Measurements from ENCODE around the gene ZNF595. TPM values are rescaled to one million over a fixed set of nuclear protein-coding genes. Genes with fewer than 3 reads are reported as not detected.
"Not testable (repeated sequence)": the region's sequence is repeated elsewhere in the genome, so short reads cannot be mapped to it uniquely, and the experiment has no call there.

The ZNF595 gene
- total RNA-seq (2022) (9.5 and 12.5 TPM in 2 replicates), Bru-seq, nascent RNA (percentile 82 among the genes with signal in this experiment), BruChase-seq, experiment 1, labeled RNA remaining after a 6-hour chase (percentile 59 among the genes with signal in this experiment), BruChase-seq, experiment 2, labeled RNA remaining after a 2-hour chase (percentile 64 among the genes with signal in this experiment)
- long read RNA-seq, partial matches to known transcripts: 0 of 7 reads
- long read RNA-seq, other reads (novel, unspliced or antisense): 3 of 7 reads

DNA sequence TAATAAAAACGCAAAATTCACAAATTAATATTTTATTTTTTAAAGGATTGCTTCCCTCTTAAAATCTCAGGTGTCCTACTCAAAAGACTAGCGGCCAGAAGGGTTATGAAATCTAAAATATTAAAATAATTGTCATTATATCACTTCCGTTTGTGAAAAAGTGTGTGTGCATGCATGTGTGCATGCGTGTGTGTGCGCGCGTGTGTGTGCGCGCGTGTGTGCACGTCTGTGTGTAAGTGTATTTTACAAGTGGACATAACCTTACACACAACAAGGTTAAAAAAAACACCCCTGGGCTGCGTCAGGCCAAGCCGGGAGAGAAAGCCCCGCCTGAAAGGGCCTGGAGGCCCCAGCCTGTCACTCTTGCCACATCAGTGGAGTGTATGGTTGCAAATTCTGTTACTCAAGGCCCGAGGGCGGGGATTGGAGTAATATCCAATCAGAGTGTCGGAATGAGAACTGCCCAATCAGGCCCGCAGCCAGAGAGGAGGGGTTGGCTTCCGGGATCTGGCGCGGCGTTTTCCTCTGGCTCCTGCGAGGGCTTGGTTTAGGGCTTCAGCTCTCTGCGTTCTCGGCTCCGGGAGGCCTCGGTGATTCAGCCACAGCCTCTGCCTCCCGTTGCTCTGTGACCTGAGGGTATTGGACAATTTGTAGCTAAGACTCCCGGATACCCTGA, at the start of gene ZNF595:
Gene ZNF595, plus strand, starts transcription at position 518 of the 676 bp plus-strand sequence. CDS start 168 bp downstream, outside the sequence.
- H3K27me3 Mint-ChIP-seq (ENCODE audit: unreplicated experiment); H3K4me3 Mint-ChIP-seq (ENCODE audit: low read depth, unreplicated experiment); H3K36me3 Mint-ChIP-seq (ENCODE audit: insufficient read depth, unreplicated experiment); intact Hi-C loops (cut with micrococcal nuclease; ENCODE audit: unreplicated experiment); H3K4me1 Mint-ChIP-seq (ENCODE audit: low read depth, unreplicated experiment); CTCF ChIA-PET; H3K27ac Mint-ChIP-seq (ENCODE audit: unreplicated experiment); BruUV-seq (replicated peaks); H3K9me3 Mint-ChIP-seq (ENCODE audit: low read depth, unreplicated experiment): not testable (repeated sequence)
- DNase-seq: peak; percentile 20

DNA sequence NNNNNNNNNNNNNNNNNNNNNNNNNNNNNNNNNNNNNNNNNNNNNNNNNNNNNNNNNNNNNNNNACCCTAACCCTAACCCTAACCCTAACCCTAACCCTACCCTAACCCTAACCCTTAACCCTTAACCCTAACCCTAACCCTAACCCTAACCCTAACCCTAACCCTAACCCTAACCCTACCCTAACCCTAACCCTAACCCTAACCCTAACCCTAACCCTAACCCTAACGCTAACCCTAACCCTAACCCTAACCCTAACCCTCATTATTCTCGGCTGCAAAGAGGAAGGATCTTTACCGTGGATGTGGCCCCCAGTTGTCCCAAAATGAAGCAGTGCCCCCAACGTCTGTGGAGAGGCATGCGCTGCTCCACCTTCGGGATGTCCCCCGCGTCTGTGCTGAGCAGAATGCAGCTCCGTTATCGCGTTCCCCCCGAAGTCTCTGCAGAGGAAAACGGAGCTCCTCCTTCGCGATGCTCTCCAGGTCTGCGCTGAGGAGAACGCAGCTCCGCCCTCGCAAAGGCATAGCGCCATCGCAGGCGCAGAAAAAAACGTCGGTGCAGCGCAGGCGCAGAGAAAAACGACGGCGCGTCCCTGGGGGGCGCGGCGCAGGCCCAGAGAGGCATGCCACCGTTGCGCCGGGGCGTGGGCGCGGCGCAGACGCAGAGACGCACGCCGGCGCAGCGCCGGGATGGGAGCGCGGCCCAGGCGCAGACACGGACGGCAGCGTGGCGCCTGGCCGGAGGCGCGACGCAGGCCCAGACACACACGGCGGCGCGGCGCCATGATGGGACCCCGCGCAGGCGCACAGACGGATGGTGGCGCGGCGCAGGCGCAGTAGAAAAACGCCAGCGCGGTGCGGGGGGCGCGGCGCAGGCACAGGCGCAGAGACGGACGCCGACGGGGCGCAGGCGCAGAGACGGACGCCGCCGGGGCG, 42.9 kb upstream of the ZNF595 start:
- intact Hi-C loops (cut with micrococcal nuclease; ENCODE audit: unreplicated experiment); H3K36me3 Mint-ChIP-seq (ENCODE audit: insufficient read depth, unreplicated experiment); BruUV-seq (replicated peaks); CTCF ChIA-PET; DNase-seq; H3K4me1 Mint-ChIP-seq (ENCODE audit: low read depth, unreplicated experiment); H3K4me3 Mint-ChIP-seq (ENCODE audit: low read depth, unreplicated experiment); H3K9me3 Mint-ChIP-seq (ENCODE audit: low read depth, unreplicated experiment); H3K27me3 Mint-ChIP-seq (ENCODE audit: unreplicated experiment); H3K27ac Mint-ChIP-seq (ENCODE audit: unreplicated experiment): not testable (repeated sequence)

DNA sequence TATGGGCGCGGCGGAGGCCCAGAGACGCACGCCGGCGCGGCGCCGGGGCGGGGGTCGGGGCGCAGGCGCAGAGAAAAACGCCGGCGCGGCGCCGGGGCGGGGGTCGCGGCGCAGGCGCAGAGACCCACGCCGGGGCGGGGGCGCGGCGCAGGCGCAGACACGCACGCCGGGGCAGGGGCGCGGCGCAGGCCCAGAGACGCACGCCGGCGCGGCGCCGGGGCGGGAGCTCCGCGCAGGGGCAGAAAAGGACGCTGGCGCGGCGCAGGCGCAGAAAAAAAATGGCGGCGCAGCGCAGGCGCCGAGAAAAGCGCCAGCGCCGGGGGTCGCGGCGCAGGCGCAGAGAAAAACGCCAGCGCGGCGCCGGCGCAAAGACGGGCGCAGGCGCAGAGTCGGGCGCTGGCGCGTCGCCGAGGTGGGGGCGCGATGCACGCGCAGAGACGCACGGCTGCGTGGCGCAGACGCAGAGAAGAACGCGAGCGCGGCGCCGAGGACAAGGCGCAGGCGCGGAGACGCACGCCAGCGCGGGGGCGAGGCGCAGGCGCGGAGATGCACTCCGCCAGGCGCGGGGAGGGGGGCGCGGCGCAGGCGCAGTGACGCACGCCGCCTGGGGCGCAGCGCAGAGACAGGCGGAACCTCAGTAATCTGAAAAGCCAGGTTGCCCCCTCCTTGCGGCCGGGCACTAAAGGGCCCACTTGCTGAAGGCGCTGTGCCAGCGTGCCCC, 41.9 kb upstream of the ZNF595 start:
- DNase-seq; CTCF ChIA-PET; H3K27me3 Mint-ChIP-seq (ENCODE audit: unreplicated experiment); H3K9me3 Mint-ChIP-seq (ENCODE audit: low read depth, unreplicated experiment); intact Hi-C loops (cut with micrococcal nuclease; ENCODE audit: unreplicated experiment); H3K36me3 Mint-ChIP-seq (ENCODE audit: insufficient read depth, unreplicated experiment); H3K4me1 Mint-ChIP-seq (ENCODE audit: low read depth, unreplicated experiment); H3K4me3 Mint-ChIP-seq (ENCODE audit: low read depth, unreplicated experiment); BruUV-seq (replicated peaks); H3K27ac Mint-ChIP-seq (ENCODE audit: unreplicated experiment): not testable (repeated sequence)

DNA sequence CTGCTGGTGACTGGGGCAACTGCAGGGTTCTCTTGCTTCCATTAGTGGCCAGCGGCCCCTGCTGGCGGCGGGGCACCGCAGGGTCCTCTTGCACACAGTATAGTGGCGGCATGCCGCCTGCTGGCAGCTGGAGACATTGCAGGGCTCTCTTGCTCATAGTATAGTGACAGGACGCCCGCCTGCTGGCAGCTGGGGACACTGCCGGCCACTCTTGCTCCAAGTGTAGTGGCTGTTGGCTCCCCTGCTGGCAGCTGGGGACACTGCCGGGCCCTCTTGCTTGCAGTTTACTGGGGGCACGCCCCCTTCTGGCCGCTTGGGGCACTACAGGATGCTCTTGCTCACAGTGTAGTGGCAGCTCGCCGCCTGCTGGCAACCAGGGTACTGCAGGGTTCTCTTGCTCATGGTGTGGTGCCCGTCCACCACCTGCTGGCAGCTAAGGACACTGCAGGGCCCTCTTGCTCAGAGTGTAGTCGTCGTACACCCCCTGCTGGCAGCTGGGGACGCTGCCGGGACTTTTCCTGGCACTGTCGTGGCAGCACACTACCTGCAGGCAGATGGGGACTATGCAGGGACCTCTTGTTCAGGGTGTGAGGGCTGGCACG, 41.2 kb upstream of the ZNF595 start:
- H3K4me1 Mint-ChIP-seq (ENCODE audit: low read depth, unreplicated experiment); H3K36me3 Mint-ChIP-seq (ENCODE audit: insufficient read depth, unreplicated experiment); H3K27me3 Mint-ChIP-seq (ENCODE audit: unreplicated experiment); intact Hi-C loops (cut with micrococcal nuclease; ENCODE audit: unreplicated experiment); H3K9me3 Mint-ChIP-seq (ENCODE audit: low read depth, unreplicated experiment); H3K27ac Mint-ChIP-seq (ENCODE audit: unreplicated experiment); H3K4me3 Mint-ChIP-seq (ENCODE audit: low read depth, unreplicated experiment); CTCF ChIA-PET; BruUV-seq (replicated peaks): not testable (repeated sequence)
- peak; percentile 21 for DNase-seq

DNA sequence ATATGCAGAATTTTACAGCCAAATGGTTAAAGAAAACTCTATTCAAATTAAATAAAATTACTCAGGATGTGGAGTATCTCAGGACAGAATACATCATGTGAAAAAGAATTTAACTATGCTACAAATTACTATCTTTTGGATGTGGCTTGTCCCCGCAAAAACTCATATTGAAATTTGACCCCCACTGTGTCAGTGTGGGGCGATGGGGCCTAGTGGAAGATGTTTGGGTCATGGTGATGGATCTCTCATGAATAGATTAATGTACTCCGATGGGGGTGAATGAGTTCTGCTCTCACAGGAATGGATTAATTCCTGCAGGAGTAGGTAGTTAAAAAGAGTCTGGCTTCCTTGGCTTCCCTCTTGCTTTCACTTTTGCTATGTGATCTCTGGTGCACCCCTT, 35.0 kb upstream of the ZNF595 start:
- intact Hi-C loops (cut with micrococcal nuclease; ENCODE audit: unreplicated experiment); BruUV-seq (replicated peaks); H3K4me1 Mint-ChIP-seq (ENCODE audit: low read depth, unreplicated experiment); H3K27ac Mint-ChIP-seq (ENCODE audit: unreplicated experiment); H3K36me3 Mint-ChIP-seq (ENCODE audit: insufficient read depth, unreplicated experiment); CTCF ChIA-PET; H3K27me3 Mint-ChIP-seq (ENCODE audit: unreplicated experiment); H3K4me3 Mint-ChIP-seq (ENCODE audit: low read depth, unreplicated experiment); DNase-seq; H3K9me3 Mint-ChIP-seq (ENCODE audit: low read depth, unreplicated experiment): not testable (repeated sequence)

DNA sequence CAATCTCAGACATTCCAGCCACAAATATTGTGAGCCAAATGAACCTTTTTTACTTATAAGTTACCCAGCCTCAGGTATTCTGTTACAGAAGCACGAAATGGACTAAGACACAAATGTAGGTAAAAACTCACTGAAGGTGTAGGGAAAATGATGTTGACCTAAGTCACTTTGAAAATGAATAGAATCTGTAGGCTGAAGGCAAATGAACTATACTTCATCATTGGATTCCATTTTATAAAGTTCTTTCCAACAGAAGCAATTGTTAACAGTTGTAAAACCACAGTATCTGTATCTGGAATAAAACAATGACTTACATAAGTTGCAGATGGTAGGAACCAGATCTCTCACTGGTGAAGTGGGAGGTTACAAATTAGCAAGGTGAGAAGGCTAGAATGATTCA, 34.5 kb upstream of the ZNF595 start:
- intact Hi-C loops (cut with micrococcal nuclease; ENCODE audit: unreplicated experiment); H3K27me3 Mint-ChIP-seq (ENCODE audit: unreplicated experiment); H3K9me3 Mint-ChIP-seq (ENCODE audit: low read depth, unreplicated experiment); BruUV-seq (replicated peaks); CTCF ChIA-PET; H3K4me3 Mint-ChIP-seq (ENCODE audit: low read depth, unreplicated experiment); H3K27ac Mint-ChIP-seq (ENCODE audit: unreplicated experiment); H3K36me3 Mint-ChIP-seq (ENCODE audit: insufficient read depth, unreplicated experiment); H3K4me1 Mint-ChIP-seq (ENCODE audit: low read depth, unreplicated experiment); DNase-seq: not testable (repeated sequence)

DNA sequence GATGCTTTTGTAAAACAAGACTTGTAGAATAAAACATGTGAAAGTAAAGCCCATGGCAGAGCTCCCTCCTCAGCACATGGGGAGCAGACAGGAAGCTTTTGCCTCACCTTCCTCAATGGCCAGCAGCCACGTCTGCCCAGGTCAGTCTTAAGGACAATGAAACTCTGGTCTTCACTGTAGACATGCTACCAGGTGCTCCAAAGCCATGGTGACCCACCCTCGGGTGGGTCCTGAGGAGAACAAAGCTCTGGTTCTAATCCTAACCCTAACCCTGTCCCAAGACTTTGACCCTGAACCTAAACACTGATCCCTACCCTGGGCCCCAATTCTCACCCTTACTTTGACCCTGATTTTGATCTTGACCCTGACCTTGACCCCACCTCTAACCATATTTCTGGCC, 30.2 kb upstream of the ZNF595 start:
- H3K36me3 Mint-ChIP-seq (ENCODE audit: insufficient read depth, unreplicated experiment); H3K4me3 Mint-ChIP-seq (ENCODE audit: low read depth, unreplicated experiment); intact Hi-C loops (cut with micrococcal nuclease; ENCODE audit: unreplicated experiment); H3K27ac Mint-ChIP-seq (ENCODE audit: unreplicated experiment); BruUV-seq (replicated peaks); H3K27me3 Mint-ChIP-seq (ENCODE audit: unreplicated experiment); CTCF ChIA-PET; H3K9me3 Mint-ChIP-seq (ENCODE audit: low read depth, unreplicated experiment); H3K4me1 Mint-ChIP-seq (ENCODE audit: low read depth, unreplicated experiment); DNase-seq: not testable (repeated sequence)

DNA sequence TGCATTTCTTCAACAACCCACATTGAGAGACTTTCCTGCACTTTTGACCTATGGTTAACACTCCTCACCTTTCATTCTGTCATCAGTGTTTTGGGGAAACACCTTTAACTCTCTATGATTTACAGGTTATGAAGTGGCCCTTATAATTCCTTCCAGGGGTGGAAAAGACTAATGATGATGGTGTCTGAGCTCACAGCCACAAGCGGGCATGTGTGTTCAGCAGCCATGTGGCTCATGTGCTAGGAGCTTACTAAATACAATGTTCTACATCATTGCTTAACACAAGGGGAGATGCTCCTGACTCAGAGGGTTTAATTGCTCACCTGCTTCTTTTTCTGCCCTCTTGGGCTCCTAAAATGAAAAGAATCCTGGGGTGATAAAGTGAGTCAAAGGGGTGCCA, 28.8 kb upstream of the ZNF595 start:
- H3K27me3 Mint-ChIP-seq (ENCODE audit: unreplicated experiment); intact Hi-C loops (cut with micrococcal nuclease; ENCODE audit: unreplicated experiment); H3K9me3 Mint-ChIP-seq (ENCODE audit: low read depth, unreplicated experiment); BruUV-seq (replicated peaks); CTCF ChIA-PET; H3K4me3 Mint-ChIP-seq (ENCODE audit: low read depth, unreplicated experiment); H3K4me1 Mint-ChIP-seq (ENCODE audit: low read depth, unreplicated experiment); H3K27ac Mint-ChIP-seq (ENCODE audit: unreplicated experiment); H3K36me3 Mint-ChIP-seq (ENCODE audit: insufficient read depth, unreplicated experiment); DNase-seq: not testable (repeated sequence)

DNA sequence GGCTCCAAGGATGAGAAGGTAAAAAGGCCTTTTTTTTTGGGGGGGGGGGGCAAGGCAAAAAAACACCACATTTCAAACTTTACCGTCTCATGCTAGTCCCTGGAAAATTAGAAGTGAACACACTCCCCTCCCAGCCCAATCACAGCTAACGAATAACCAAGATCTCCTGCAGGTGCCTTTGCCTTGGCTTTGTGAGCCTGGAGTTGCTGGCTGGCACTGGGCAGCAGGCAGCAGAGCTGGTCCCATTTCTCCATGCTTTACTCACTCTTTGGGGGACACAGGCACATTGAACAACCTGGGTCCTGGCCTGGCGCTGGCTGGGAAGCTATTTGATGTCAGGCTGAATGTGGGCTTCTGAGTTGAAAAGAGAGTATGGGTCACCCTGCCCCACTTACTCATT, 25.6 kb upstream of the ZNF595 start:
- not testable (repeated sequence) for H3K9me3 Mint-ChIP-seq (ENCODE audit: low read depth, unreplicated experiment); BruUV-seq (replicated peaks); DNase-seq

More for the DNA sequence above, 25.6 kb upstream of the ZNF595 start:
- H3K4me1 Mint-ChIP-seq (ENCODE audit: low read depth, unreplicated experiment); H3K27me3 Mint-ChIP-seq (ENCODE audit: unreplicated experiment); H3K27ac Mint-ChIP-seq (ENCODE audit: unreplicated experiment); CTCF ChIA-PET; intact Hi-C loops (cut with micrococcal nuclease; ENCODE audit: unreplicated experiment); H3K4me3 Mint-ChIP-seq (ENCODE audit: low read depth, unreplicated experiment); H3K36me3 Mint-ChIP-seq (ENCODE audit: insufficient read depth, unreplicated experiment): not testable (repeated sequence)

Data from Calu3 (cell line).